Measurements from ENCODE around the gene WDR12.

DNA sequence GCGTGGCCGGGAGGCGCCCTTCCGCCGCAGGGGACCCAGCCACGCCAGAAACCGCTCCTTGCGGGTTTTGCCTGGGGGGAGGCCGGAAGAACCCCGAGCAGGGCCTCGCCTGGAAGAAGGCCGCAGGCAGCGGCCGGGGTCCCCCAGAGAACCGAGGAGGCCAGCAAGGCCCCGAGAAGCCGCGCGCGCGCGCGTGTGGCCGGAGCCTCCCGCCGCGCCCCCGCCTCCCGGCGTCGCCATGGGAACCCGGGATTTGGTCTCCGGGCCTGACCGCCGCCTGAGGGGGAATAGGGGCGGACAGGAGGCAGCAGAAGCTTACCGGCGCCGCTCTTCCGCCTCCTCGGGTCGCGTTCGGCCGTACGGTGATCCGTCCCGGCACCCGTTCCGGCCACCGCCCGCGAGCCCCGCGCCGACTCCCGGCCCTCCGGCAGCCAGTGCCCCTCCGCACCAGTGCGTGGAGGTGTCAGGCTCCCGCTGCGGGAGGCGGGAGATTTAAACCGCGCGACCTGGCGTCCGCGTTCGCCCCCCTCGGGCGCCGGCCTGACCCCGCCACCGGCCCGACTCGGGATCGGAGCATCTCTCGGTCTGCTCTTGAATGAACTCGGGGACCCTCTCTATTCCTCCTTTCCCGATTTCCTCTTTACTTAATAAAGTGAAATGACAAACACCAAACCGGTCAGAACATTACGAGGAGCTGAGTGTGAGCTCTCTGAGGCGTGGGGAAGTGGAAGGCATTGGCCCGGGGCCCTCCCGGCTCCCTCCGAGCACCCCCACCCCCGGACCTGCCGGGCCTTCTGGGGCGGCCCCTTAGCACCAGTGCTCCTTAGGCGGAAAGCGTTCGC, 40.0 kb downstream of the WDR12 start, which contains the start of gene ICA1L:
- TF ChIP-seq, protein P1, sequence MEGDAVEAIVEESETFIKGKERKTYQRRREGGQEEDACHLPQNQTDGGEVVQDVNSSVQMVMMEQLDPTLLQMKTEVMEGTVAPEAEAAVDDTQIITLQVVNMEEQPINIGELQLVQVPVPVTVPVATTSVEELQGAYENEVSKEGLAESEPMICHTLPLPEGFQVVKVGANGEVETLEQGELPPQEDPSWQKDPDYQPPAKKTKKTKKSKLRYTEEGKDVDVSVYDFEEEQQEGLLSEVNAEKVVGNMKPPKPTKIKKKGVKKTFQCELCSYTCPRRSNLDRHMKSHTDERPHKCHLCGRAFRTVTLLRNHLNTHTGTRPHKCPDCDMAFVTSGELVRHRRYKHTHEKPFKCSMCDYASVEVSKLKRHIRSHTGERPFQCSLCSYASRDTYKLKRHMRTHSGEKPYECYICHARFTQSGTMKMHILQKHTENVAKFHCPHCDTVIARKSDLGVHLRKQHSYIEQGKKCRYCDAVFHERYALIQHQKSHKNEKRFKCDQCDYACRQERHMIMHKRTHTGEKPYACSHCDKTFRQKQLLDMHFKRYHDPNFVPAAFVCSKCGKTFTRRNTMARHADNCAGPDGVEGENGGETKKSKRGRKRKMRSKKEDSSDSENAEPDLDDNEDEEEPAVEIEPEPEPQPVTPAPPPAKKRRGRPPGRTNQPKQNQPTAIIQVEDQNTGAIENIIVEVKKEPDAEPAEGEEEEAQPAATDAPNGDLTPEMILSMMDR (conservative IDR thresholded peaks at IDR 0.05; ENCODE audit: low read depth, low read length): peak; percentile 8; the same call in 1 of the 2 replicates
- TF ChIP-seq POLR2A (IDR thresholded peaks at IDR 0.05; ENCODE audit: low read depth, low read length) (no peak), SMC3 (IDR thresholded peaks at IDR 0.05; ENCODE audit: low read depth, low read length) (no peak)
